T-helper 17 cell (primary cell): ENCODE results near the gene SLC44A1. TPM values are rescaled to one million over a fixed set of nuclear protein-coding genes. Genes with fewer than 3 reads are reported as not detected.

Source experiments
- ATAC-seq: fragments of 150-1000 bp; cut with Tn5 transposase; 2 replicates; pipeline ENCODE4 v1.10.0; 2021; ENCODE audit warnings: mild to moderate bottlenecking, moderate library complexity
- DNase-seq, 3 donors: peaks; one replicate each; pipeline versions ENCODE4 v3.0.0 to v3.0.0-alpha.2; 2020 to 2021
- H3K9me3 ChIP-seq: one replicate; pipeline ENCODE4 v1.7.0; 2013; ENCODE audit warnings: low read length, mild to moderate bottlenecking; ENCODE audit not compliant: control insufficient read depth, poor library complexity, severe bottlenecking
- H3K27ac Mint-ChIP-seq: one replicate; pipeline ENCODE4 v1.8.0; 2022; ENCODE audit warnings: mild to moderate bottlenecking, moderate library complexity, mixed read lengths
- H3K27me3 Mint-ChIP-seq: one replicate; pipeline ENCODE4 v1.8.0; 2022; ENCODE audit warnings: mixed read lengths
- H3K36me3 Mint-ChIP-seq: one replicate; pipeline ENCODE4 v1.8.0; 2022; ENCODE audit warnings: low read depth, mixed read lengths
- H3K4me1 Mint-ChIP-seq: one replicate; pipeline ENCODE4 v1.8.0; 2022; ENCODE audit warnings: mild to moderate bottlenecking, mixed read lengths
- H3K4me3 Mint-ChIP-seq: one replicate; pipeline ENCODE4 v1.8.0; 2022; ENCODE audit warnings: mild to moderate bottlenecking, moderate library complexity, mixed read lengths
- total RNA-seq, 4 donors: library from RNA in 2 of 4; stranded (reverse) in 2 of 4; gene quantifications; one replicate each; pipeline ENCODE4 v1.2.3 and lab custom pipeline; 2022 to 2026

The SLC44A1 gene
- total RNA-seq, 2 donors from 2014 or later = 11.8 to 14.9 TPM

DNA sequence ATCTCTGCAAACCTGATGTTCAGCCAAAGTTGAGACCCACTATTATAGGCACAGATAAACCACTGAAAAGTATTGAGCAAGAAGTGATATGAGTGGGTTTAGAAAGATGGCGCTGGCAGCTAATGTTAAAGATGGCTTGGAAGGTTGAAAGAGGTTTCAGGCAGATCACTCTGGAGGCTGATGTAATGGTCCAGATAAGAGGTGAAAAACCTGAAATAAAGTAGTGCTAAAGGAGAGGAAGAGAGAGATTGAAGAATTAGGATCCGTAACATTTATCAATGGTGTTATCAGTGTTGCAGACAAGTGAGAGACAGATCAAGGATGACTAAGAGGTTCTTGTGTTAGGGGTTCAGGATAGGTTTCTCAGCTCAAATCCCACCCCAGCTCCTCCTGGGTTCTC lies 58.3 kb downstream of the SLC44A1 start:
- ATAC-seq (no peak), DNase-seq (no peak)
- Mint-ChIP-seq H3K4me3 (no peak overlapping the region), H3K27me3 (no peaks in the 10 kb centered on the region), H3K27ac (no peak overlapping the region), H3K36me3 (peaks cover 14% of the 10 kb centered on the region), H3K4me1 (peaks cover 6% of the 10 kb centered on the region)
- H3K9me3 ChIP-seq = no peaks in the 10 kb centered on the region

DNA sequence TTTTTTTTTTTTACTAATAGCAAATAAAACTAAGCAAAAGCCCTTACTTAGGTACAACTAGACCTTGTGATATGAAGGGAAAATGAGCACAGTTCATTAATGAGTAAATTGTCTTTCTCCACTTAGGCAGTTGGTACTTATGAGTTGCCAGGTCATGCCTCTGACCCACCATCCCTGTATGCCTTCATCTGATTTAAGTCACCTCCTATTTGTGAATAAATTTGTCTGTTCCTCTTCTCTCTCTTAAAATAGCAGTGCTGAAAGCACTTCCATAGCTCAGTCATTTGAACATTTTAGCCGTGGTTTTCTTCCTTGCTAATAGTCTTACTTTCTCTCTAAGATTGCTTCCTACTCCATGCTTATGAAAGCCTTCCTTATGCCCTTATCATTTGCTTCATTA lies 61.4 kb downstream of the SLC44A1 start:
- H3K4me1 Mint-ChIP-seq = peaks cover 9% of the 10 kb centered on the region
- ATAC-seq (no peak), DNase-seq (no peak)
- peaks cover 9% of the 10 kb centered on the region for H3K36me3 Mint-ChIP-seq
- no peaks in the 10 kb centered on the region for H3K9me3 ChIP-seq
- H3K4me3 Mint-ChIP-seq = no peak overlapping the region
- no peak overlapping the region for H3K27ac Mint-ChIP-seq
- no peaks in the 10 kb centered on the region for H3K27me3 Mint-ChIP-seq

DNA sequence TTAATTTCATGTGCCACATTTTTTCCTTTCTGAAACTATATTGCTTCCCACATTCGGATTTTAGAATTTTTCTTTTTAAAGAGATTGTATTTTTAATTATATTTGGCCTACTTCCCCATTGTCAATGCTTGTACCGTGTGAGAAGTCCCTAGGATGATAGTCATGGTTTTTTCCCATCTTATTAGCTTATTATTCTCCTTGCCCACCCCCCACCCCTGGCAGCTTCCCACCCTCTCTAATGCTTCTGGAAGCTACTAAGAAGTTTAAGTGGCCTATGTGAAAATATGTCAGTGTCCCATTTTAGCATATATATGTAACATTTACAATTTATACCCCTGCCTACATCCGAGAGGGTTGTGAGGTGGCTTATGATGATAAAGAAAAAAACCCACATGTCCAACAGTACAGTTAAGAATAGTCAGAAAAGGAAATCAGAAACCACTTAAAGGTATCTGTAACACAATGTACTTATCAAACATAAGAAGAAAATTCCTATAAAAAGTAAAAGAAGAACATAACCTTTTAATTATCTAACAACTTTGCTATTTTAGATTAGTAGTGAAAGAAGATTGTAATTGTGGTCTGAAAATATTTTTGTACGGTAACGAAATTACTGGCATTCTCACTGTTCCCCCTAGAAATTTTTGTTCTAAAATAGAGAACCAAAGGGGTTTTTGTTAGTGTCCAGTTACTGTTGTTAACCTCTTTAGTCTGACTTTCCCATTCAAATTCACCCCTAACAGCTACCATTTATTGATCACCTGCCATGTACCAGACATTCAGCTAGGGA lies 62.1 kb downstream of the SLC44A1 start:
- H3K4me1 Mint-ChIP-seq = peaks cover 11% of the 10 kb centered on the region
- no peaks in the 10 kb centered on the region for H3K9me3 ChIP-seq
- DNase-seq (no peak), ATAC-seq (no peak)
- peaks cover 9% of the 10 kb centered on the region for H3K36me3 Mint-ChIP-seq
- H3K27me3 Mint-ChIP-seq = no peaks in the 10 kb centered on the region
- H3K27ac Mint-ChIP-seq = no peak overlapping the region
- no peak overlapping the region for H3K4me3 Mint-ChIP-seq

DNA sequence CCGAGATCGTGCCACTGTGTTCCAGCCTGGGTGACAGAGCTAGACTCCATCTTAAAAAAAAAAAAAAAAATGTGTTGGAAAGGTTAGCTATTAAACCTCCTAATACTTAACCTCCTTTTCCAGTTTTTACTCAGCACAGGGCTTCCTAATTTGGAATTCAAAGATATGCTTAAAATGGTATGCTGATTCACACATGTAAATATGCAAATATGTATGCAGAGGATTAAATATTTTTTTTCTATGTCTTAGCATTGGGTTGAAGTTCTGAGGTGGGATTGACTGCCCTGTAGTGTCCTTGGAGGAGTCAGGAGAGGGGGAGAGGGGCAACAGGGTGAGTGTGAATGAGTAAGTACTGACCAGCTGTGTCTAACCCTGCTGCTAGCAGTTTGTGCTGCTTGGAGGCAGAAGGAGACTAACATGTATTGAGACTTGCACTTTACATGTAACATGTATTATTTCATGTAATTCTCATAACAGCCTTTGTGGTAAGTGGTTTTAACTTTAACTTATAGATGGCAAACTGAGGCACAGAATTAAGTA lies 63.2 kb downstream of the SLC44A1 start:
- peaks cover 14% of the 10 kb centered on the region for H3K36me3 Mint-ChIP-seq
- peaks cover 11% of the 10 kb centered on the region for H3K4me1 Mint-ChIP-seq
- no peak overlapping the region for H3K27ac Mint-ChIP-seq
- H3K9me3 ChIP-seq = no peaks in the 10 kb centered on the region
- H3K27me3 Mint-ChIP-seq = no peaks in the 10 kb centered on the region
- DNase-seq (no peak), ATAC-seq (no peak)
- H3K4me3 Mint-ChIP-seq = no peak overlapping the region

DNA sequence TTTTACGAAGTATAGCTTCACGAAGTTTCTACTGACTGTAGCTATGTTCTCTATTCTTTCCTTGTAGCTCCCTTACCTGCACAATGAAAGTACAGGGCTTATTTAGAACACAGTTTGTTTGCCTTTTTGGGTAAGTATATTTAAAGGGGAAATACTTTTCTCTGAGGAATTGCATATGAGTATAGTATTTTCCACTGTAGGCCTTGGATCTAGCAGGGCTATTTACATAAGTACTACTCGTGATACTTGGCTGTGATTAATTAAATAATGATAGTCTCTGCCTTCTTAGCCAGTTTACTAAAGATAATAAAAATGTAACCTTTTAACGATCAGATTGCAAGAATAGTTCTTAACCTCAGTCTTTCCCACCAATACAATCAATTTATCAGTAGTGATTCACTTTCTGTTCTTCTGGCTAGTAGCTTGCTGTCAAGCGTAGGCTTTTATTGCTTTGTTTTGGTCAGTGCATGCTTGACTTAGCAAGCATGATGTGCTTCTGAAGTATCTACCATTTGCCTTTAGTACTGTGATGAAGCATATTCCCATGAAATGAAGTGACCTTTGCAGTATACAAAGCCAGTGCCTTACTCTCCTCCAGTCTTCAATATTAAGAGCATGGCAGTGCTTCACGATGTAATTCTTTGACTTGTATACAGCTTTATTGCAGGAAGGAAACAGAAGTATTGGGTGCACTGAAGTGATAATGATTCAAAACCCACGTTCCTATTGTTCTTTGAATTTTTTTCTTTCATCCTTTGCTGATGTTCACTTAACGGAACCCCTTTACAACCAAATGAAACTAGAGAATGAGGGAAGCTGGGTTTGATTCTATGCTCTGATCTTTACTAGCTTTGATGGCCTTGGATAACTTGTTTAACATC lies 64.2 kb downstream of the SLC44A1 start:
- Mint-ChIP-seq H3K4me1 (peaks cover 14% of the 10 kb centered on the region), H3K27ac (no peak overlapping the region), H3K27me3 (no peaks in the 10 kb centered on the region), H3K4me3 (no peak overlapping the region), H3K36me3 (peaks cover 15% of the 10 kb centered on the region)
- no peaks in the 10 kb centered on the region for H3K9me3 ChIP-seq
- no peak for ATAC-seq
- no peak for DNase-seq

DNA sequence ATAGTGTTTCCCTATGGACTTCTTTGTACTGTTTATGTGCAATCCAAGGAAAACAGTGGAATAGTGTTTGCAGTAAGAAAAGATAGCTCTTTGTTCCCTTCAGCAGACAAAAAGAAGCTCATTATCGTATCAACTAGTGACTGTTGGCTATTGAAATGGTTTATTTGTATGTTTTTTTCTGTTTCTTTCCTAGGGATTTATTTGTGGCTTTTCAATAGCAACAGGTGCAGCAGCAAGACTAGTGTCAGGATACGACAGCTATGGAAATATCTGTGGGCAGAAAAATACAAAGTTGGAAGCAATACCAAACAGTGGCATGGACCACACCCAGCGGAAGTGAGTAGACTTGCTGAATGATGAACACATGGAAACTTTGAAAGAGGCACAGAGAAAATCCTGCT lies 65.1 kb downstream of the SLC44A1 start:
- Mint-ChIP-seq H3K4me3 (no peak overlapping the region), H3K27ac (no peak overlapping the region), H3K36me3 (peaks cover 15% of the 10 kb centered on the region), H3K4me1 (peaks cover 14% of the 10 kb centered on the region), H3K27me3 (no peaks in the 10 kb centered on the region)
- ATAC-seq (no peak), DNase-seq (no peak)
- no peaks in the 10 kb centered on the region for H3K9me3 ChIP-seq

DNA sequence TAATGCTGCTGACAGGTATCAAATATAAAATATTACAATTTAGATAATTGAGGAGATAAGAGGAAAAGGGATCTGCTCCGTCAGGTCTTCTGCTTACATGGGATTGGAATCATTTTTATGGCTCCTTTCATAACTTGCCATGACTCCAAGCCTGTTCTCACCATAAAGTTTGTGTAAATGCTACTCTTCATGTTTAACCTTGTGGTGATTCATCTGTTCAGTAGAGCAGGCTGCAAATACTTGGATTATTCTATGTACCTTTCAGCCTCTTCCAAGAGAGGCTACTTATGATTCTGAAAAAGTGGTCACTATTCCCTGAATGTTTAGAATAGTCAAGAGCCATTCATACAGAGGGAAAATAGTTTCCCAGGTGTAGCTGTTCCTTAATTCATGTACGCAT lies 66.9 kb downstream of the SLC44A1 start:
- no peak overlapping the region for H3K27ac Mint-ChIP-seq
- no peaks in the 10 kb centered on the region for H3K27me3 Mint-ChIP-seq
- no peaks in the 10 kb centered on the region for H3K9me3 ChIP-seq
- H3K36me3 Mint-ChIP-seq = peaks cover 15% of the 10 kb centered on the region
- H3K4me1 Mint-ChIP-seq = peaks cover 10% of the 10 kb centered on the region
- DNase-seq (no peak), ATAC-seq (no peak)
- H3K4me3 Mint-ChIP-seq = no peak overlapping the region

DNA sequence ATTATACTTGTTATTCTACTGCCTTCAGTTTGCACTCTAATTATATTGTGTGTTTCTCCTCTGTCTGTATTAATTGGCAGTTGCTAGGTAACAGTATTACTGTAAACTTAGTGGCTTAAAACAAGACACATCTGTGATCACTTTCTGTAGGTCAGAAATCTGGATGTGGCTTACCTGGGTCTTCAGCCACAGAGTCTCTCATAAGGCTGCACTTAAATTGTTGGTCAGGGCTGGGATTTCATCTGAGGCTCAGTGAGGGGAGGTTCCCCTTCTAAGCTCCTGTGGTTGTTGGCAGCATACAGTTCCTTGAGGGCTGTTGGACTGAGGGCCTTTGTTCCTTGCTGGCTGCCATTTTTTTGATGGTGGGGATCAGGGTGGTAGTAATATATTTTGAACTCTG lies 68.8 kb downstream of the SLC44A1 start:
- H3K4me1 Mint-ChIP-seq = peaks cover 12% of the 10 kb centered on the region
- no peak overlapping the region for H3K27ac Mint-ChIP-seq
- H3K4me3 Mint-ChIP-seq = no peak overlapping the region
- no peaks in the 10 kb centered on the region for H3K27me3 Mint-ChIP-seq
- DNase-seq (no peak), ATAC-seq (no peak)
- no peaks in the 10 kb centered on the region for H3K9me3 ChIP-seq
- peaks cover 17% of the 10 kb centered on the region for H3K36me3 Mint-ChIP-seq

DNA sequence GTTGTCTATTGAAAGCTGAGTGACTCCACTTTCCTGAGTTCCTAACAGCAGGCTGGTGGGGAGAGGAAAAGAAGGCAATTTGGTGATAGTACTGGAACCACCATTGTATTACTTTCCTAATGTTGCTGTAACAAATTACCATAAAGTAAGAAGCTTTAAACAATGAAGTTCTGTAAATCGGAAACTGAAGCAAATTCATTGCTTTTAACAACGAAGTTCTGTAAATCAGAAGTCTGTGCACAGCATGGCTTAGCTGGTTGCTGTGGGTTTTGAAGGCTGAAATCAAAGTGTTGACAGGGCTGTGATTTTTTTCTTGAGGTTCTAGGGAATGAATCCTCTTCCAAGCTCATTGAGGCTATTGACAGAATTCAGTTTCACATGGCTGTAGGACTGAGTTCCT lies 72.3 kb downstream of the SLC44A1 start:
- H3K4me1 Mint-ChIP-seq = peaks cover 7% of the 10 kb centered on the region
- no peak for DNase-seq
- H3K27ac Mint-ChIP-seq = no peak overlapping the region
- peaks cover 17% of the 10 kb centered on the region for H3K36me3 Mint-ChIP-seq
- H3K4me3 Mint-ChIP-seq = no peak overlapping the region
- no peak for ATAC-seq
- H3K9me3 ChIP-seq = no peaks in the 10 kb centered on the region
- no peaks in the 10 kb centered on the region for H3K27me3 Mint-ChIP-seq

DNA sequence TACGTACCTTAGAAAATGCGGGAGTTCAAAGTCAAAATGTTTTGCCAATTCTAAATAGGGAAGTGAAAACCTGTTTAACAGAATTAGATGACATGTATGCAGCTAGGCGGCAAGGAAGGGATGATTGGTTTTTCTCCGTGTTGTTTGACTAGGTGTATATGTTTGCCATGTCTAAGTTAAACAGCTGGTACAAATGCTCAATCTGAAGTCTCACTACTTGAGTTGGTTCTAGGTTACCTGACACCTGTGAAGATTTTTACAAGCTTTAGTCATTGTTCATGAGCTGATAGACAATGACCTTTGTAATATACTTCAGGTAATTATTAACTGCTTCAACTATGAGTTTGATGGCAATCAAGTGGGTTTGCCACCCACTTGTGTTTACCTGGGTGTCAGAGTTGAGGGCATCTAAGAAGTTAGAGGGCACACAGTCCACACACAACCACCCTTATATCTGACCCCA lies 74.3 kb downstream of the SLC44A1 start:
- no peaks in the 10 kb centered on the region for H3K9me3 ChIP-seq
- Mint-ChIP-seq H3K4me1 (peaks cover 2% of the 10 kb centered on the region), H3K36me3 (peaks cover 9% of the 10 kb centered on the region), H3K4me3 (no peak overlapping the region), H3K27me3 (no peaks in the 10 kb centered on the region), H3K27ac (no peak overlapping the region)
- DNase-seq (no peak), ATAC-seq (no peak)

DNA sequence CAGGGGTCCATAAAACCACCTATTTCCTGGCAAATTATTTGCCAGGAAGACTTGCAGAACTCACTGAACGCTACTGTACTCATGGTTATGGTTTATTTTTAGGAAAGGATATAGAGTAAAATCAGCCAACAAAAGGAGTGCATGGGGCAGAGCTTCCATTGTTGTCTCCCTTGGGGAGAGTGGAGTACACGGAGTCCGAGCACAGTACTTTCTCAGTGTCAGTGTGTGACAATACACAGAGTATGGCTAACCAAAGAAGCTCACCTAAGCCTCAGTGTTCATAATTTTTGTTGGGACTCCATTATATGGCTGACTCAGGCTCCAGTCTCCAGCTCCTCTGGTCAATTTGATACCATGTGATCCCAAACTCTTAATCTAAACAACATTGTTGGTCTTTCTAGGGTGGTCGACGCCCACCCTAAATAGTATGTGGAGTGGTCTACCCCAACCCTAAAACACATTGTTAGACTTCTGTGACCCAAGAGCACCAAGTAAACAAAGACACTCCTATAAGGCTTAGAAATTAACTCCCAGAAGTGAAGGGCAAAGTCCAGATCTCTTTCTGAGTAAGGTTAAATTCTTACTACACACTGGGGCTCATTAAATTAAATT lies 74.9 kb downstream of the SLC44A1 start:
- H3K4me1 Mint-ChIP-seq = peaks cover 2% of the 10 kb centered on the region
- no peaks in the 10 kb centered on the region for H3K9me3 ChIP-seq
- peaks cover 10% of the 10 kb centered on the region for H3K36me3 Mint-ChIP-seq
- no peak overlapping the region for H3K27ac Mint-ChIP-seq
- DNase-seq = no peak
- H3K27me3 Mint-ChIP-seq = no peaks in the 10 kb centered on the region
- ATAC-seq = no peak
- no peak overlapping the region for H3K4me3 Mint-ChIP-seq

DNA sequence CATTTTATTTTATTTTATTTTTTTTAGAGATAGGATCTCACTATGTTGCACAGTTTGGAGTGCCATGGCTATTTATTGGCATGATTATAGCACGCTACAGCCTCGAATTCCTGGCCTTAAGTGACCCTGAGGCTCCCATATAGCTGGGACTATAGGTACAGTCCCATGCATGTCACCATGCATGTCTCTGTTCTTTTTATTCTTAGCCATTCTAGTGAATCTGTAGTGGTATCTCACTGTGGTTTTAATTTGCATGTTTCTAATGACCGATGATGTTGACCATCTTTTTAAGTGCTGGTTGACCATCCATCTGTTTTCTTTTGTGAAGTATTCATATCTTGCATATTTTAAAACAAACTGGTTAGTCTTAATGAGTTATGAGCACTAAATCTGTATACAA lies 76.1 kb downstream of the SLC44A1 start:
- H3K36me3 Mint-ChIP-seq = peaks cover 6% of the 10 kb centered on the region
- ATAC-seq (no peak), DNase-seq (no peak)
- no peak overlapping the region for H3K27ac Mint-ChIP-seq
- H3K4me1 Mint-ChIP-seq = peaks cover 2% of the 10 kb centered on the region
- H3K4me3 Mint-ChIP-seq = no peak overlapping the region
- no peaks in the 10 kb centered on the region for H3K9me3 ChIP-seq
- H3K27me3 Mint-ChIP-seq = no peaks in the 10 kb centered on the region

DNA sequence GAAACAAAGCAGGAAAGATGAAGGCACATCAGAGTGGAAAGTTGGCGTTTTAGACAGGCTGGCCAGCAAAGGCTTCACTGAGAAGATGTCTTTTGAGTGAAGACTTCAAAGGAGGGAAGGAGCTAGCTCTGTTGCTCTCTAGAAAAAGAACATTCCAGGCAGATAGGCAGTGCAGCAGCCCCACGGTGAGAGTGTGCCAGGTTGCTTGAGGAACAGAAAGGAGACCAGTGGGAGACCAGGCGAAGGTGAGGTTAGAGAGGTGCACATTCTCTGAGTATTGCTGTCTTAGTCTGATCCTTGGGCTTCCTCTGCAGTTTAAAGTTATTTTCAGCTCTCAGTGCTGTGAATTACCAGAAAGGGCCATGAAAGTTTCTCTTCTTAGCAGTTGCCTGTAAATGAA lies 83.8 kb downstream of the SLC44A1 start:
- Mint-ChIP-seq H3K27me3 (no peaks in the 10 kb centered on the region), H3K36me3 (peaks cover 8% of the 10 kb centered on the region), H3K4me1 (peaks cover 14% of the 10 kb centered on the region), H3K4me3 (no peak overlapping the region), H3K27ac (no peak overlapping the region)
- no peak for DNase-seq
- ATAC-seq = no peak
- no peaks in the 10 kb centered on the region for H3K9me3 ChIP-seq
